Gastrocnemius medialis (tissue), 4 donors: ENCODE measurements around the gene HSPB1. TPM values are rescaled to one million over a fixed set of nuclear protein-coding genes. Genes with fewer than 3 reads are reported as not detected.
A peak's percentile ranks its signal among the peaks of the same experiment; 100 is the strongest.
"Not testable (repeated sequence)": the region's sequence is repeated elsewhere in the genome, so short reads cannot be mapped to it uniquely, and the experiment has no call there.

ENCODE experiments used
- ATAC-seq, 2 donors: fragments of 150-250 bp; one replicate each; pipeline ENCODE4 v1.9.1; 2016
- DNase-seq, 2 donors: peaks; one replicate each; pipeline ENCODE4 v3.0.0-alpha.2; 2019
- H3K27ac ChIP-seq, 4 donors: fragments of 200-600 bp; sonication (generic); 1 replicate in 1 of 4; 2 replicates in 3 of 4; pipeline ENCODE4 v1.5.1; 2016 to 2018; ENCODE audit warnings: mild to moderate bottlenecking in 2 of 4, moderate library complexity in 1 of 4
- H3K27me3 ChIP-seq, 3 donors: fragments of 200-600 bp; sonication (generic) in 2 of 3; 1 replicate in 1 of 3; 2 replicates in 2 of 3; pipeline versions ENCODE4 v1.5.1 to v1.6.0; 2016 to 2019; ENCODE audit warnings: mild to moderate bottlenecking in 1 of 3, moderate library complexity in 1 of 3
- H3K36me3 ChIP-seq, 2 donors: fragments of 200-600 bp; sonication (generic) in 1 of 2; one replicate each; pipeline ENCODE4 v1.5.1; 2017 to 2018
- H3K4me1 ChIP-seq, 2 donors: fragments of 200-600 bp; sonication (generic) in 1 of 2; one replicate each; pipeline ENCODE4 v1.5.1; 2016 to 2017; ENCODE audit warnings: mild to moderate bottlenecking in 2 of 2
- H3K4me3 ChIP-seq, 4 donors: fragments of 200-600 bp; sonication (generic) in 3 of 4; 1 replicate in 1 of 4; 2 replicates in 3 of 4; pipeline ENCODE4 v1.5.1; 2016 to 2019; ENCODE audit warnings: mild to moderate bottlenecking in 2 of 4
- H3K9me3 ChIP-seq, 3 donors: fragments of 200-600 bp; sonication (generic) in 2 of 3; 1 replicate in 1 of 3; 2 replicates in 2 of 3; pipeline ENCODE4 v1.5.1; 2016 to 2019
- CTCF ChIP-seq, 5 experiments: fragments of 450-650 bp in 3 of 5; fragments of 200-600 bp in 2 of 5; sonication (generic) in 2 of 5; IDR thresholded peaks in 4 of 5; conservative IDR thresholded peaks in 1 of 5; 1 replicate in 4 of 5; 2 replicates in 1 of 5; pipeline ENCODE4 v1.5.1; 2016 to 2019; ENCODE audit warnings: antibody characterized with exemption in 5 of 5, mild to moderate bottlenecking in 3 of 5, moderate library complexity in 3 of 5
- POLR2A ChIP-seq, 2 donors: fragments of 450-650 bp; IDR thresholded peaks; one replicate each; pipeline ENCODE4 v1.6.1; 2017; ENCODE audit warnings: antibody characterized with exemption in 2 of 2, mild to moderate bottlenecking in 2 of 2, moderate library complexity in 2 of 2
- in situ Hi-C, 4 donors: fragments of 200-750 bp; cut with MboI; loops; one replicate each; pipeline versions ENCODE4 v1.15.0 to v1.8.0; 2017; ENCODE audit warnings: low sequenced_read_pairs in 4 of 4
- intact Hi-C: fragments of 100-400 bp; cut with DNase I; formaldehyde crosslinking; loops from one replicate; pipeline ENCODE4 v1.15.1; 2023; ENCODE audit warnings: low total_unique reads
- total RNA-seq, 4 donors: library from RNA; depleted of rRNA; stranded (reverse); fragments of >200 nt; gene quantifications; one replicate each; pipeline versions ENCODE4 v1.1.0 to v1.2.3, GENCODE V29; 2016

The HSPB1 gene
- total RNA-seq, 4 donors from 2014 or later, result 1,878 to 2,898 (median 2,185) TPM

GRCh38 chr7:76286842-76287403, 15.6 kb upstream of the HSPB1 start:
- DNase-seq (no peak), ATAC-seq (no peak)
- H3K27me3 ChIP-seq, result peaks cover 15 to 18% (median 16%) of the 10 kb centered on the region in 3 donors
- H3K36me3 ChIP-seq, result no peaks in the 10 kb centered on the region
- in situ Hi-C loops, result loop anchor here in 2 of 4 donors (10.0 kb wide), 2 partner anchors 102 to 112 kb away; no protein-coding TSS in a partner anchor
- peaks cover 5 to 8% of the 10 kb centered on the region in 2 donors for H3K4me1 ChIP-seq
- no peaks in the 10 kb centered on the region for H3K9me3 ChIP-seq
- TF ChIP-seq CTCF (IDR thresholded peaks at IDR 0.05 in 4 of 5, conservative IDR thresholded peaks at IDR 0.05 in 1 of 5) (no peak), POLR2A (IDR thresholded peaks at IDR 0.05) (no peak)
- intact Hi-C loops, result no loop called here
- H3K4me3 ChIP-seq, result no peak overlapping the region
- no peak overlapping the region for H3K27ac ChIP-seq

- H3K9me3 ChIP-seq, ATAC-seq, in situ Hi-C loops, H3K36me3 ChIP-seq, H3K27me3 ChIP-seq, H3K4me3 ChIP-seq, DNase-seq: not testable (repeated sequence)
- Histone ChIP-seq H3K4me1 (peaks cover 38 to 39% of the 10 kb centered on the region in 2 donors), H3K27ac (peak overlapping the region in 3 of 4 donors; percentile 99 to 100 (median 99))
- intact Hi-C loops, result loop anchor here (1.0 to 5.0 kb wide), 4 partner anchors 23 to 239 kb away; no protein-coding TSS in a partner anchor
Observed at GRCh38 chr7:76290847-76291350, 11.6 kb upstream of the HSPB1 start.

- H3K27me3 ChIP-seq, result no peaks in the 10 kb centered on the region
- H3K27ac ChIP-seq, result peak overlapping the region; percentile 99 to 100 (median 100)
- intact Hi-C loops, result loop anchor here (1.0 to 5.0 kb wide), 4 partner anchors 23 to 239 kb away; no protein-coding TSS in a partner anchor
- in situ Hi-C loops, result no loop called here
- no peaks in the 10 kb centered on the region for H3K9me3 ChIP-seq
- ATAC-seq (peak; percentile 49 to 53), DNase-seq (peak; percentile 82 to 91)
- peak overlapping the region; percentile 33 to 49 (median 39) for H3K4me3 ChIP-seq
- no peaks in the 10 kb centered on the region for H3K36me3 ChIP-seq
- TF ChIP-seq CTCF (IDR thresholded peaks at IDR 0.05 in 4 of 5, conservative IDR thresholded peaks at IDR 0.05 in 1 of 5) (peak; percentile 95 to 99 (median 98)), POLR2A (IDR thresholded peaks at IDR 0.05) (peak; percentile 26 to 48)
- H3K4me1 ChIP-seq, result peaks cover 40 to 45% of the 10 kb centered on the region in 2 donors
Observed at GRCh38 chr7:76291351-76292212, 10.9 kb upstream of the HSPB1 start.

- Histone ChIP-seq H3K36me3 (no peaks in the 10 kb centered on the region), H3K27me3 (no peaks in the 10 kb centered on the region), H3K4me1 (peaks cover 46 to 51% of the 10 kb centered on the region in 2 donors), H3K4me3 (peak overlapping the region; percentile 33 to 49 (median 39)), H3K9me3 (no peaks in the 10 kb centered on the region), H3K27ac (peak overlapping the region; percentile 99 to 100 (median 100))
- ATAC-seq, result peak; percentile 16 to 17
- peak; percentile 52 to 74 for DNase-seq
- TF ChIP-seq POLR2A (IDR thresholded peaks at IDR 0.05), result peak in 1 of 2 donors; percentile 14
- no peak for TF ChIP-seq CTCF (IDR thresholded peaks at IDR 0.05 in 4 of 5, conservative IDR thresholded peaks at IDR 0.05 in 1 of 5)
- in situ Hi-C loops (no loop called here), intact Hi-C loops (loop anchor here (5.0 kb wide), 1 partner anchor 240 kb away; no protein-coding TSS in a partner anchor)
Observed at GRCh38 chr7:76292213-76292573, 10.3 kb upstream of the HSPB1 start.

- not testable (repeated sequence) for ATAC-seq, H3K27me3 ChIP-seq
- intact Hi-C loops, result loop anchor here (5.0 kb wide), 1 partner anchor 241 kb away; no protein-coding TSS in a partner anchor
Observed at GRCh38 chr7:76292911-76293310, 9.6 kb upstream of the HSPB1 start.

More at GRCh38 chr7:76292911-76293310, 9.6 kb upstream of the HSPB1 start:
- DNase-seq, H3K4me3 ChIP-seq, H3K36me3 ChIP-seq, in situ Hi-C loops, H3K9me3 ChIP-seq: not testable (repeated sequence)
- Histone ChIP-seq H3K27ac (peak overlapping the region; percentile 99 to 100 (median 100)), H3K4me1 (peaks cover 52 to 57% of the 10 kb centered on the region in 2 donors)
